Breast epithelium (tissue), 4 donors: ENCODE measurements around the gene SLC25A28. TPM values are rescaled to one million over a fixed set of nuclear protein-coding genes. Genes with fewer than 3 reads are reported as not detected.
A peak's percentile ranks its signal among the peaks of the same experiment; 100 is the strongest.

Source experiments
- DNase-seq, 2 donors: peaks; one replicate each; pipeline ENCODE4 v3.0.0-alpha.2; 2019; ENCODE audit warnings: low spot score in 2 of 2
- H3K27ac ChIP-seq, 2 donors: fragments of 200-600 bp; sonication (generic) in 1 of 2; one replicate each; pipeline ENCODE4 v1.5.1; 2016 to 2019; ENCODE audit warnings: mild to moderate bottlenecking in 1 of 2
- H3K27me3 ChIP-seq, 2 donors: fragments of 200-600 bp; sonication (generic) in 1 of 2; one replicate each; pipeline versions ENCODE4 v1.5.1 to v1.6.0; 2017 to 2019; ENCODE audit warnings: control low read depth in 1 of 2, mild to moderate bottlenecking in 1 of 2
- H3K36me3 ChIP-seq: fragments of 200-600 bp; one replicate; pipeline ENCODE4 v1.5.1; 2019
- H3K4me1 ChIP-seq, 2 donors: fragments of 200-600 bp; sonication (generic); one replicate each; pipeline ENCODE4 v1.5.1; 2016 to 2019; ENCODE audit warnings: control low read depth in 1 of 2
- H3K4me3 ChIP-seq, 3 donors: fragments of 200-600 bp; sonication (generic); 1 replicate in 2 of 3; 2 replicates in 1 of 3; pipeline ENCODE4 v1.5.1; 2016 to 2019; ENCODE audit warnings: mild to moderate bottlenecking in 3 of 3, moderate library complexity in 2 of 3
- H3K9me3 ChIP-seq, 2 donors: fragments of 200-600 bp; sonication (generic) in 1 of 2; one replicate each; pipeline ENCODE4 v1.5.1; 2016 to 2019; ENCODE audit warnings: control low read depth in 1 of 2
- POLR2A ChIP-seq: fragments of 450-650 bp; IDR thresholded peaks from one replicate; pipeline ENCODE4 v1.6.1; 2016; ENCODE audit warnings: antibody characterized with exemption, mild to moderate bottlenecking, moderate library complexity
- POLR2AphosphoS5 ChIP-seq, 3 donors: sonication (generic); formaldehyde crosslinking; IDR thresholded peaks; one replicate each; pipeline ENCODE4 v1.6.1; 2017; ENCODE audit warnings: antibody characterized with exemption in 3 of 3
- intact Hi-C: fragments of 100-400 bp; cut with DNase I; formaldehyde crosslinking; loops from one replicate; pipeline ENCODE4 v1.15.1; 2023; ENCODE audit warnings: low total_unique reads
- total RNA-seq, 3 donors: library from RNA; depleted of rRNA; stranded (reverse); fragments of >200 nt; gene quantifications; one replicate each; pipeline ENCODE4 v1.1.0, GENCODE V29; 2016
- TF ChIP-seq, protein P1 (sequence below), 3 donors: fragments of 450-650 bp; IDR thresholded peaks; one replicate each; pipeline ENCODE4 v1.5.1; 2016 to 2017; ENCODE audit warnings: antibody characterized with exemption in 3 of 3, mild to moderate bottlenecking in 3 of 3, moderate library complexity in 3 of 3

The SLC25A28 gene
- total RNA-seq, 3 donors from 2014 or later: 29.1 to 35.1 (median 33.1) TPM

- H3K4me1 ChIP-seq: peaks cover 0 to 29% of the 10 kb centered on the region in 2 donors
- intact Hi-C loops: loop anchor here (10.0 kb wide), 1 partner anchor 896 kb away; the partner anchor contains the start of gene SEC31B
- TF ChIP-seq POLR2AphosphoS5 (IDR thresholded peaks at IDR 0.05) (no peak), POLR2A (no peak)
- TF ChIP-seq, protein P1, sequence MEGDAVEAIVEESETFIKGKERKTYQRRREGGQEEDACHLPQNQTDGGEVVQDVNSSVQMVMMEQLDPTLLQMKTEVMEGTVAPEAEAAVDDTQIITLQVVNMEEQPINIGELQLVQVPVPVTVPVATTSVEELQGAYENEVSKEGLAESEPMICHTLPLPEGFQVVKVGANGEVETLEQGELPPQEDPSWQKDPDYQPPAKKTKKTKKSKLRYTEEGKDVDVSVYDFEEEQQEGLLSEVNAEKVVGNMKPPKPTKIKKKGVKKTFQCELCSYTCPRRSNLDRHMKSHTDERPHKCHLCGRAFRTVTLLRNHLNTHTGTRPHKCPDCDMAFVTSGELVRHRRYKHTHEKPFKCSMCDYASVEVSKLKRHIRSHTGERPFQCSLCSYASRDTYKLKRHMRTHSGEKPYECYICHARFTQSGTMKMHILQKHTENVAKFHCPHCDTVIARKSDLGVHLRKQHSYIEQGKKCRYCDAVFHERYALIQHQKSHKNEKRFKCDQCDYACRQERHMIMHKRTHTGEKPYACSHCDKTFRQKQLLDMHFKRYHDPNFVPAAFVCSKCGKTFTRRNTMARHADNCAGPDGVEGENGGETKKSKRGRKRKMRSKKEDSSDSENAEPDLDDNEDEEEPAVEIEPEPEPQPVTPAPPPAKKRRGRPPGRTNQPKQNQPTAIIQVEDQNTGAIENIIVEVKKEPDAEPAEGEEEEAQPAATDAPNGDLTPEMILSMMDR (IDR thresholded peaks at IDR 0.05): no peak
- peak overlapping the region; percentile 97 to 98 for H3K27ac ChIP-seq
- peak overlapping the region; percentile 87 to 90 (median 88) for H3K4me3 ChIP-seq
- H3K27me3 ChIP-seq: no peaks in the 10 kb centered on the region
- H3K9me3 ChIP-seq: no peaks in the 10 kb centered on the region
- no peaks in the 10 kb centered on the region for H3K36me3 ChIP-seq
- DNase-seq: no peak
Measured at GRCh38 chr10:99619090-99619800, 994 bp downstream of the SLC25A28 start.

DNA sequence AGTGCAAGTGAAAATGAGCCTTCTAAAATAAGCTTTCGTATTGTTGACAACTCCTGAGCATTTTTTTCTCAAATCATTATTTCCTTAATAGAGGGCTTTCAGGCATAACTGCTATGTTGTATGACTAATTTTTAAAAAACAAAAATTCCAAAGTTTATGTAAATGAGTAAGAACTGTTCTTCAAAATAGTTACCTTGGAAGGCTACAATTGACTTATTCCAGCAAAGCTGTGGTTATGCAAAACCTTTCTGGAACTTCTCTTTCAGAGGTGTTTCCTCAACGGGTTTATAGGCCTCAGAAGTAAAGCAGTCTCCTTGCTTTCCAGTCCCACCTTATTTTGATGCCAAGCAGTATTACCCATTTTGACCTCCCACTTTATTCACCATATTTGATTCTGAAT, 2.5 kb downstream of the SLC25A28 start:
- Histone ChIP-seq H3K36me3 (no peaks in the 10 kb centered on the region), H3K4me1 (peaks cover 0 to 29% of the 10 kb centered on the region in 2 donors), H3K27me3 (no peaks in the 10 kb centered on the region), H3K27ac (no peak overlapping the region), H3K4me3 (peak overlapping the region in 2 of 3 donors; percentile 87 to 88), H3K9me3 (no peaks in the 10 kb centered on the region)
- TF ChIP-seq, protein P1 (IDR thresholded peaks at IDR 0.05): no peak
- no peak for TF ChIP-seq POLR2AphosphoS5 (IDR thresholded peaks at IDR 0.05)
- TF ChIP-seq POLR2A: no peak
- intact Hi-C loops: loop anchor here (10.0 kb wide), 1 partner anchor 897 kb away; the partner anchor contains the start of gene SEC31B
- no peak for DNase-seq

DNA sequence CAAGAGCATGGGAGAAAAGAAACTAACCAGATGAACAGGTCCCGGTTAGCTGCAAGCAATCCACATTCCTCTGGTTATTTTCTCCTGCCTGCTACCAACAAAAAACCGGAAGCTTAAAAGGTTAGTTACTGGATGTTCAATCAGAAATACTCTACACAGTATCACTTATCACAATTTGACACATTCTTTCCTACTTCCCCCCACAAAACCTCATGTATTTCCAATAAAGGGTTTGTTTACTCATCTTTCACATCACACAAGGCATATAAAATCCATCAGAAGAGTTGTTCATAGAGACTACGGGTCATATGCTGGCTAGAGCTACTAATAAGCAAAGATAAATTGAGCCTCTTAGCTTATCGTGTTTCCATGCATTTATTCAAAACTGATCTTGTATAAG, 4.8 kb downstream of the SLC25A28 start:
- Histone ChIP-seq H3K36me3 (peaks cover 6% of the 10 kb centered on the region), H3K27ac (no peak overlapping the region), H3K4me1 (peaks cover 0 to 22% of the 10 kb centered on the region in 2 donors), H3K9me3 (no peaks in the 10 kb centered on the region), H3K4me3 (no peak overlapping the region), H3K27me3 (no peaks in the 10 kb centered on the region)
- intact Hi-C loops: loop anchor here (10.0 kb wide), 1 partner anchor 899 kb away; the partner anchor contains the start of gene SEC31B
- TF ChIP-seq POLR2A (no peak), POLR2AphosphoS5 (IDR thresholded peaks at IDR 0.05) (no peak)
- TF ChIP-seq, protein P1 (IDR thresholded peaks at IDR 0.05): no peak
- DNase-seq: no peak

- intact Hi-C loops: loop anchor here (5.0 to 10.0 kb wide), 2 partner anchors 180 to 903 kb away; partner anchors contain the start of genes GOT1 and SEC31B
- TF ChIP-seq, protein P1 (IDR thresholded peaks at IDR 0.05): peak; percentile 58 to 79 (median 76)
- no peak for TF ChIP-seq POLR2A
- no peaks in the 10 kb centered on the region for H3K9me3 ChIP-seq
- no peaks in the 10 kb centered on the region for H3K27me3 ChIP-seq
- H3K27ac ChIP-seq: no peak overlapping the region
- DNase-seq: no peak
- H3K4me1 ChIP-seq: peaks cover 0 to 8% of the 10 kb centered on the region in 2 donors
- H3K36me3 ChIP-seq: peaks cover 6% of the 10 kb centered on the region
- no peak overlapping the region for H3K4me3 ChIP-seq
Measured at GRCh38 chr10:99612167-99612831, 7.9 kb downstream of the SLC25A28 start.

DNA sequence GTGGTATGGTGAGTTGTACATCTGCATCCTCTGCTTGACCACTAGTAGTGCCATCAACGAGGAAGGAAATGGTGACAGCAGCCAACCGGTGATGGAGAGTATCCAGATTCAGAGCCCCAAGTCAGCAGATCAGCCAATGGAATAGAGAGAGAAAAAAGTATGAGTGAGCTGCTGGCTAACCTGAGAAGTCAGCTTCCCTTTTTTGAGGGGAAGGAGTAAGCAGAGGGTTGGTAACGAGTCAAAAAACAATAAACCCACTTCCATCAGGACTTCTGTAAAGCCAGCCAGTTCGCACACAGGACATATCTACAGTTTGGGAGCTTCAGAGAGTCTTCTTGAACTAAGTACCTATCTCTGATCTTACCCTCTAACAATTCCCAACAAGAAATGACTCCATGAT, 8.9 kb downstream of the SLC25A28 start:
- TF ChIP-seq, protein P1 (IDR thresholded peaks at IDR 0.05): no peak
- no peak for TF ChIP-seq POLR2A
- TF ChIP-seq POLR2AphosphoS5 (IDR thresholded peaks at IDR 0.05): no peak
- Histone ChIP-seq H3K36me3 (peaks cover 6% of the 10 kb centered on the region), H3K4me1 (no peaks in the 10 kb centered on the region), H3K27me3 (no peaks in the 10 kb centered on the region), H3K4me3 (no peak overlapping the region), H3K27ac (no peak overlapping the region), H3K9me3 (no peaks in the 10 kb centered on the region)
- intact Hi-C loops: loop anchor here (5.0 to 10.0 kb wide), 2 partner anchors 179 to 903 kb away; partner anchors contain the start of genes GOT1 and SEC31B
- DNase-seq: no peak
